H9 (cell line): ENCODE data around the gene SH3BP1. TPM values are rescaled to one million over a fixed set of nuclear protein-coding genes. Genes with fewer than 3 reads are reported as not detected.

Experiments
- DNase-seq: peaks from one replicate; pipeline ENCODE4 v3.0.0-alpha.2; 2017
- H2AFZ ChIP-seq: one replicate; pipeline ENCODE4 v1.6.1; 2013; ENCODE audit warnings: mild to moderate bottlenecking, low read length, control low read depth, moderate library complexity
- H2AK5ac ChIP-seq: 2 replicates; pipeline ENCODE4 v1.6.1; 2013; ENCODE audit warnings: low read length, control low read depth, mixed read lengths; ENCODE audit not compliant: insufficient read length
- H2BK120ac ChIP-seq: one replicate; pipeline ENCODE4 v1.6.1; 2013; ENCODE audit warnings: low read depth, mild to moderate bottlenecking, low read length, control low read depth, inconsistent platforms; ENCODE audit not compliant: poor library complexity, severe bottlenecking
- H2BK12ac ChIP-seq: 2 replicates; pipeline ENCODE4 v1.6.1; 2013; ENCODE audit warnings: low read length, control low read depth, mixed read lengths, low read depth; ENCODE audit not compliant: insufficient read length
- H2BK15ac ChIP-seq: 2 replicates; pipeline ENCODE4 v1.6.1; 2013; ENCODE audit warnings: low read depth, low read length, control low read depth
- H2BK20ac ChIP-seq: one replicate; pipeline ENCODE4 v1.6.1; 2013; ENCODE audit warnings: low read depth, mild to moderate bottlenecking, low read length, control low read depth, inconsistent platforms; ENCODE audit not compliant: poor library complexity, severe bottlenecking
- H2BK5ac ChIP-seq: 2 replicates; pipeline ENCODE4 v1.6.1; 2013; ENCODE audit warnings: low read length, control low read depth, mixed read lengths; ENCODE audit not compliant: insufficient read length
- H3K14ac ChIP-seq: 2 replicates; pipeline ENCODE4 v1.6.1; 2013; ENCODE audit warnings: low read length, control low read depth; ENCODE audit not compliant: insufficient read depth
- H3K18ac ChIP-seq: 2 replicates; pipeline ENCODE4 v1.6.1; 2013; ENCODE audit warnings: low read depth, mild to moderate bottlenecking, mixed read lengths, low read length, control low read depth; ENCODE audit not compliant: insufficient read length
- H3K23ac ChIP-seq: 2 replicates; pipeline ENCODE4 v1.6.1; 2013; ENCODE audit warnings: low read length, control low read depth, mixed read lengths, low read depth; ENCODE audit not compliant: insufficient read length
- H3K23me2 ChIP-seq: 2 replicates; pipeline ENCODE4 v1.6.1; 2013; ENCODE audit warnings: low read depth, mild to moderate bottlenecking, mixed read lengths, low read length, control low read depth; ENCODE audit not compliant: insufficient read length, poor library complexity, severe bottlenecking
- H3K27ac ChIP-seq: 2 replicates; pipeline ENCODE4 v1.5.1; 2013; ENCODE audit warnings: low read length, control low read depth, mixed read lengths, low read depth; ENCODE audit not compliant: insufficient read length
- H3K27me3 ChIP-seq: 2 replicates; pipeline ENCODE4 v1.6.1; 2013; ENCODE audit warnings: low read length, control low read depth, inconsistent platforms; ENCODE audit not compliant: insufficient read depth
- H3K4ac ChIP-seq: 2 replicates; pipeline ENCODE4 v1.6.1; 2013; ENCODE audit warnings: low read depth, mild to moderate bottlenecking, control low read depth, inconsistent platforms, low read length, moderate library complexity
- H3K4me1 ChIP-seq: 2 replicates; pipeline ENCODE4 v1.6.1; 2013; ENCODE audit warnings: low read length, control low read depth, inconsistent platforms; ENCODE audit not compliant: insufficient read depth
- H3K4me2 ChIP-seq: 2 replicates; pipeline ENCODE4 v1.6.1; 2013; ENCODE audit warnings: low read length, control low read depth, mixed read lengths; ENCODE audit not compliant: insufficient read length, insufficient read depth
- H3K56ac ChIP-seq: 2 replicates; pipeline ENCODE4 v1.6.1; 2013; ENCODE audit warnings: low read depth, mild to moderate bottlenecking, mixed read lengths, low read length, control low read depth; ENCODE audit not compliant: insufficient read length
- H3K79me1 ChIP-seq: 2 replicates; pipeline ENCODE4 v1.6.1; 2013; ENCODE audit warnings: low read depth, mild to moderate bottlenecking, moderate library complexity, low read length, control low read depth, inconsistent platforms; ENCODE audit not compliant: insufficient read depth, poor library complexity, severe bottlenecking
- H3K79me2 ChIP-seq: 2 replicates; pipeline ENCODE4 v1.6.1; 2013; ENCODE audit warnings: low read length, control low read depth, inconsistent platforms; ENCODE audit not compliant: insufficient read depth
- H3K9ac ChIP-seq: 2 replicates; pipeline ENCODE4 v1.6.1; 2013; ENCODE audit warnings: low read length, control low read depth, mixed read lengths; ENCODE audit not compliant: insufficient read length; ENCODE audit errors: extremely low read depth
- H3K9me3 ChIP-seq: one replicate; pipeline ENCODE4 v1.6.1; 2013; ENCODE audit warnings: low read depth, low read length, inconsistent platforms; ENCODE audit not compliant: control insufficient read depth
- H3T11ph ChIP-seq: one replicate; pipeline ENCODE4 v1.6.1; 2013; ENCODE audit warnings: mild to moderate bottlenecking, low read length, control low read depth, inconsistent platforms
- H4K20me1 ChIP-seq: one replicate; pipeline ENCODE4 v1.6.1; 2013; ENCODE audit not compliant: control insufficient read depth, insufficient read length, insufficient read depth
- H4K5ac ChIP-seq: 2 replicates; pipeline ENCODE4 v1.6.1; 2013; ENCODE audit warnings: low read depth, mild to moderate bottlenecking, mixed read lengths, low read length, control low read depth; ENCODE audit not compliant: insufficient read length
- H4K8ac ChIP-seq: replicated peaks from 2 replicates; pipeline ENCODE4 v1.6.1; 2013; ENCODE audit warnings: low read length, control low read depth, mixed read lengths, low read depth; ENCODE audit not compliant: insufficient read length
- H4K91ac ChIP-seq: 2 replicates; pipeline ENCODE4 v1.6.1; 2013; ENCODE audit warnings: low read depth, mild to moderate bottlenecking, moderate library complexity, mixed read lengths, low read length, control low read depth; ENCODE audit not compliant: insufficient read length
- H3K27ac Mint-ChIP-seq, 3 experiments: 2 replicates in 2 of 3; 3 replicates in 1 of 3; pipeline ENCODE4 v1.8.0; 2020 to 2021; ENCODE audit warnings: mixed read lengths in 3 of 3, mild to moderate bottlenecking in 1 of 3, moderate library complexity in 1 of 3
- H3K27me3 Mint-ChIP-seq: 2 replicates; pipeline ENCODE4 v1.8.0; 2021; ENCODE audit warnings: low read depth, mild to moderate bottlenecking, moderate library complexity, mixed read lengths
- H3K36me3 Mint-ChIP-seq, 3 experiments: 2 replicates in 2 of 3; 3 replicates in 1 of 3; pipeline ENCODE4 v1.8.0; 2020 to 2021; ENCODE audit warnings: low read depth in 3 of 3, mixed read lengths in 3 of 3; ENCODE audit not compliant: insufficient read depth in 1 of 3
- H3K4me1 Mint-ChIP-seq, 2 experiments: 2 replicates each; pipeline ENCODE4 v1.8.0; 2020; ENCODE audit warnings: mixed read lengths in 2 of 2
- H3K4me3 Mint-ChIP-seq, 2 experiments: 2 replicates in 1 of 2; 3 replicates in 1 of 2; pipeline ENCODE4 v1.8.0; 2020 to 2021; ENCODE audit warnings: mild to moderate bottlenecking in 2 of 2, mixed read lengths in 2 of 2, moderate library complexity in 1 of 2
- H3K9me3 Mint-ChIP-seq, 2 experiments: 2 replicates in 1 of 2; 3 replicates in 1 of 2; pipeline ENCODE4 v1.8.0; 2020; ENCODE audit warnings: mild to moderate bottlenecking in 2 of 2, mixed read lengths in 2 of 2, moderate library complexity in 1 of 2
- CTCF ChIP-seq: fragments of 200-600 bp; sonication (generic); conservative IDR thresholded peaks from 3 replicates; pipeline ENCODE4 v1.8.0; 2021; ENCODE audit warnings: antibody characterized with exemption, mild to moderate bottlenecking
- WGBS: extraction: QIAGEN DNeasy Blood & Tissue Kit; methylation state at CpG from one replicate; pipeline ENCODE4 v1.1.7; 2013; ENCODE audit warnings: missing lambda C conversion rate, low lambda C conversion rate, mixed read lengths; ENCODE audit not compliant: insufficient read length; ENCODE audit errors: extremely low coverage; 5-methylcytosine and 5-hydroxymethylcytosine counted together
- total RNA-seq: library from RNA; stranded (reverse); gene quantifications from 2 replicates; pipeline ENCODE4 v1.2.1, GENCODE V29; 2021

Gene SH3BP1
- total RNA-seq, 1 experiment from 2014 or later = 33.6 TPM

GRCh38 chr22:37663521-37664140 lies 24.2 kb downstream of the SH3BP1 start:
- Histone ChIP-seq H3K79me2 (peaks cover 27% of the 10 kb centered on the region; the same call in 1 of the 2 replicates), H4K8ac (no peak overlapping the region), H3K9ac (no peak overlapping the region), H2AFZ (no peak overlapping the region), H2BK20ac (no peak overlapping the region), H3K23ac (no peak overlapping the region), H2BK15ac (no peak overlapping the region), H3K56ac (no peak overlapping the region), H3T11ph (no peak overlapping the region), H3K27ac (no peak overlapping the region), H3K9me3 (no peaks in the 10 kb centered on the region), H2AK5ac (no peak overlapping the region), H3K79me1 (peaks cover 15% of the 10 kb centered on the region), H3K18ac (no peak overlapping the region), H3K4me2 (no peak overlapping the region), H4K5ac (no peak overlapping the region), H4K20me1 (no peaks in the 10 kb centered on the region), H2BK120ac (no peak overlapping the region), H3K27me3 (no peaks in the 10 kb centered on the region), H3K4ac (no peak overlapping the region), H3K4me1 (peaks cover 2% of the 10 kb centered on the region; the same call in 1 of the 2 replicates), H3K23me2 (peaks cover 7% of the 10 kb centered on the region), H4K91ac (no peak overlapping the region), H2BK12ac (no peak overlapping the region), H3K14ac (no peak overlapping the region), H2BK5ac (no peak overlapping the region)
- Mint-ChIP-seq H3K27ac (peak overlapping the region in 2 of 3 experiments; percentile 44 to 67; a peak in 1 of 7 replicates), H3K36me3 (peaks cover 13 to 44% (median 34%) of the 10 kb centered on the region in 3 experiments; a peak in 6 of 7 replicates), H3K9me3 (no peaks in the 10 kb centered on the region), H3K4me1 (peaks cover 23 to 27% of the 10 kb centered on the region in 2 experiments), H3K27me3 (no peaks in the 10 kb centered on the region), H3K4me3 (no peak overlapping the region)
- no peak for DNase-seq
- TF ChIP-seq CTCF = no peak
- no CpG with 5 or more reads among the region's 16 CpGs for WGBS
